GM13977 (cell line): Measurements from ENCODE around the gene ZFP1.

ENCODE experiments used
- DNase-seq: peaks from one replicate; pipeline ENCODE4 v3.0.0; 2012; ENCODE audit warnings: low spot score
- CTCF ChIP-seq: IDR thresholded peaks from 2 replicates; pipeline ENCODE4 v1.5.1; 2012; ENCODE audit warnings: mild to moderate bottlenecking, control low read depth; ENCODE audit not compliant: insufficient read depth; ENCODE audit errors: extremely low read depth, missing control alignments
- in situ Hi-C: fragments of 300-500 bp; cut with MboI; formaldehyde crosslinking; loops from one replicate; pipeline ENCODE4 v1.12.0; 2022; ENCODE audit warnings: low sequenced_read_pairs, low pct_unique_long_range_greater_than_20kb, mixed read lengths, inconsistent platforms; ENCODE audit not compliant: unreplicated experiment

The ZFP1 gene

GRCh38 chr16:75113541-75114121 is 34.7 kb upstream of the ZFP1 start:
- in situ Hi-C loops, result no loop called here
- DNase-seq, result no peak

GRCh38 chr16:75114179-75114945 is 34.0 kb upstream of the ZFP1 start:
- peak; percentile 10 for DNase-seq
- no peak for TF ChIP-seq CTCF
- in situ Hi-C loops, result no loop called here

More at GRCh38 chr16:75113541-75114121, 34.7 kb upstream of the ZFP1 start:
- TF ChIP-seq CTCF, result no peak

GRCh38 chr16:75114946-75115825 is 33.1 kb upstream of the ZFP1 start:
- DNase-seq, result no peak
- in situ Hi-C loops, result no loop called here
- TF ChIP-seq CTCF, result no peak

GRCh38 chr16:75116081-75116910 is 32.0 kb upstream of the ZFP1 start, which contains the start of gene LDHD:
TSS of gene LDHD (minus strand) at chr16:75116780. CDS start at chr16:75116720, 60 bp downstream.
- no peak for DNase-seq
- in situ Hi-C loops, result no loop called here
- TF ChIP-seq CTCF, result no peak

GRCh38 chr16:75116911-75117245 is 31.4 kb upstream of the ZFP1 start:
- no peak for TF ChIP-seq CTCF
- DNase-seq, result no peak
- in situ Hi-C loops, result no loop called here
